GM21737 (cell line): Measurements from ENCODE around the gene WASHC4.
"Not testable (repeated sequence)": the region's sequence is repeated elsewhere in the genome, so short reads cannot be mapped to it uniquely, and the experiment has no call there.

Experiments
- ATAC-seq: cut with Tn5 transposase; IDR thresholded peaks from one replicate; pipeline ENCODE4 v1.9.1; 2021; ENCODE audit warnings: mild to moderate bottlenecking, moderate library complexity; ENCODE audit not compliant: unreplicated experiment

Gene WASHC4

GRCh38 chr12:105089817-105090216 is 17.7 kb upstream of the WASHC4 start:
- ATAC-seq: no peak

GRCh38 chr12:105090361-105090760 is 17.2 kb upstream of the WASHC4 start:
- no peak for ATAC-seq

GRCh38 chr12:105091476-105092206 is 15.9 kb upstream of the WASHC4 start:
- no peak for ATAC-seq

- ATAC-seq: no peak
These were observed 15.2 kb upstream of the WASHC4 start for GRCh38 chr12:105092336-105092735.

DNA sequence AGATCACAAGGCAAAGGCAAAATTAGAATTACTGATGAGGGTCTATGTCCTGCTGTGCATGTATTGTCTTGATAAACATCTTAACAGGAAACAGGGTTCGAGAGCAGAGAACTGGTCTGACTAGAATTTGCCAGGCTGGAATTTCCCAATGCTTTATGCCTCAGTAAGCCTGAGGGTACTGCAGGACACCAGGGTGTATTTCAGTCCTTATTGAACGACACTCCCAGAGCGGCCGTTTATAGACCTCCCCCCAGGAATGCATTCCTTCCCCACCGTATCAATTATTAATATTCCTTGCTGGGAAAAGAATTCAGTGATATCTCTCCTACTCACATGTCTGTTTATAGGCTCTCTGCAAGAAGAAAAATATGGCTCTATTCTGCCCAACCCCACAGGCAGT is 12.2 kb upstream of the WASHC4 start:
- not testable (repeated sequence) for ATAC-seq

DNA sequence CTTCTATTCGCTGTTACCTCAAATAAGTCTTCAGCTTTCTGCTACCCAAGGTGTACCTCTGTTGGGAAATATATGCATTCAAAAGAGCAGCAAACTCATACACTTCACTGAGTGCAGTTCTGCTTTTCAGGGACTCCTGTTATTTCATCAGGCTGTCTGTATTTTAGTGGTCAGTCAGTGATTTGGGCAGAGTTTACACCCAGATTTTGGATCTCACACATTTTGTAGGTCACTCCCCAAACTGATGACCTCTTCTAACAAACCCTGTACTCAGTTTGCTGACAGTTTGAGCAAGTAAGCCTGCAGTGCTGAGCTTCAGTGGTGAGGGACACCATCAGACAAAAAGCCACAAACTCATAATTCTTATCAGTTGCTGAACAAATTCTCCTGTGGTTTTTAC is 8.2 kb upstream of the WASHC4 start:
- no peak for ATAC-seq

DNA sequence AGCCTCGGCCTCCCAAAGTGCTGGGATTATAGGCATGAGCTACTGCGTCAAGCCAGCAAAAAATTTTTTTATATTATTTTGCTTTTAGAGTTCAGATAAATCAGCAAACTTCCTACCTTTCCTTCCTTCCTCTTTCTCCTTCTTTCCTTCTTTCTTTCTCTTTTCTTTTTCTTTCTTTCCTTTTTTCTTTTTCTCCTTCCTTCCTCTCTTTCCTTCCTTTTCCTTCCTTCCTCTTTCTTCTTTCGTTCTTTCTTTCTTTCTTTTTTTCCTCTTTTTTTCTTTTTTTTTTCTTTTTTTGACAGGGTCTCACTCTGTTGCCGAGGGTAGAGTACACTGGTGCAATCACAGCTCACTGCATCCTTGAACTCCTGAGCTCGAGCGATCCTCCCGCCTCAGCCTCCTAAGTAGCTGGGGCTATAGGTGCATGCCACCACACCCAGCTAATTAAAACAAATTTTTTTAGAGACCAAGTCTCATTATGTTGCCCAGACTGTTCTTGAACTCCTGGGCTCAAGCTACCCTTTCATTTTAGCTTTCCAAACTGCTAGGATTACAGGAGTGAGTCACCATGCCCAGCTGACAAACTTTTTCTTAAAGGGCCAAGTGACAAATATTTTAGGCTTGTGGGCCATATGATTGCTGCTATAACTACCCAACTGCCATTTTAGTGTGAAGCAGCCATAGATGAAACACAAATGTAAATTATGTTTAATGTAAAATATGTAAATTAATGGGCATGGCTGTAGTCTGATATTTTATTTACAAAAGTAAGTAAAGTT is 7.1 kb upstream of the WASHC4 start:
- no peak for ATAC-seq

DNA sequence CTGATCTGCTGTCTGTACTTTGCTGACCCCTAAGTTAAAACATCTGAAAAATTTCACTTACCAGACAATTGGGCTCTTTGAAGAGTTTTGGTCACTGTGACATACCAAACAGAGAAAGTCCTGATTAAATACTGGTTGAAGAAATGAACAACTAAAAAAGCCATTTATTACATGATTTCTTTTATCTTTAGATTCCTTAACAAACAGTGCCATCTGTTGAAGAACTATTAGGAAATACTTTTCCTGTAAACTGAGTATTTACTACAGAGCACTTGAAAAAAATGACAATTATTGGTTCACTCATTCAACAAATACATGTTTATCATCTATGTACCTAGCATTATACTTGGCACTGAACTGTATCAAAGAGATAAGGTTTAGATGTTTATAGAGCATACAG is 6.5 kb upstream of the WASHC4 start:
- no peak for ATAC-seq

DNA sequence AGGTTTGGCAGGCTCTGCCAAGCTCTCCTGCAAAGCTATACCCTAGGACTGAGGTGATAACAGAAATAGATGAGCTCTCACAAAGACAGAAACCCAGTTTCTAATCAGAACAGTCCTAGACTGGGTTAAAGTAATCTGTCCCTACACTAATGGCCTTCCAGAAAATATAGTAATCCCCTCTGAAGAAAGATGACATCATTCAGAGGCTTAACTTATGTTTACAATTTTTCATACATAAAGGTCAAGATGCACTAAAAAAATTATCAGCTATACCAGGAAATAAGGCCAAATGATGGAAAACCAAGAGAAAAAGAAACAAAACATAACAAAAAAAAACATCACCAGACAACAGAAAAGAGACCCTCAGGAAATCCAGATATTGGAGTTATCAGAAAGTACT is 4.9 kb upstream of the WASHC4 start:
- no peak for ATAC-seq

- no peak for ATAC-seq
These were observed 2.8 kb upstream of the WASHC4 start for GRCh38 chr12:105104762-105105161.

DNA sequence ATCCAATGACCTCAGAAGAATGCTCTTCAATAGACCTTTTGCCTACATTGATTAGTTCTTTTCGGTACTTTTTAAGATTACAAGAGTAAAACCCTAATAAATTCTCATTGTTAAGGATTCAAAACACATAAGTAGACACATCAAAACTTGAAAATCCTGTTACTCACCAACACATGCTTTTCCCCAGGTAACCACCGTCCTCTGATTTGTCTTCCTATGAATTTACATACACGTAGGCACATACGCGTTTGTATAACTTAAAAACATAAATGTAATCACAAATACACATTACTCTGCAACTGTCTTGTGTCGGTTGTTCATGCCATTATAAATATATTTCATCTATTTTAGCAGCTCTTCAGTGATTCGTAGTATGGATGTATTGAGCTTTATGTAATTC is 910 bp upstream of the WASHC4 start:
- ATAC-seq: no peak

- ATAC-seq: peak; percentile 9
These were observed 399 bp upstream of the WASHC4 start for GRCh38 chr12:105107171-105107493.

GRCh38 chr12:105109465-105110212 is 2.1 kb downstream of the WASHC4 start:
- ATAC-seq: peak; percentile 29

DNA sequence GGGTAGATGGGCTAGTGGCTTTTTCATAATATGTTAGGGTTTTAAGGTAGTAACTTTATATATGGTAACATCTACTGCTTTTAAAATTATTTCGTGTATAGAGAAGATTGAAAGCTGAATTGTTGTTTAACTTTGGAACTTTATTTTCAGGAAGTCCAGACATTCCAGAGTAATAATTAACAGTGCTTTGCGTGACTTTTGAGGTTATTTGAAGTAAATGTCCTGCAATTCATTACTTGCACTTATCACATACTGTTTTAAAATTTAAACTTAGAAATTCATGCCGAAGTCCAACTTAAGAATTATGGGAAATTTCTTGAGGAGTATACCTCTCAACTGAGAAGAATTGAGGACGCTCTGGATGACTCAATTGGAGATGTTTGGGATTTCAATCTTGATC is 3.3 kb downstream of the WASHC4 start:
- no peak for ATAC-seq

GRCh38 chr12:105113094-105113493 is 5.6 kb downstream of the WASHC4 start:
- ATAC-seq: no peak

DNA sequence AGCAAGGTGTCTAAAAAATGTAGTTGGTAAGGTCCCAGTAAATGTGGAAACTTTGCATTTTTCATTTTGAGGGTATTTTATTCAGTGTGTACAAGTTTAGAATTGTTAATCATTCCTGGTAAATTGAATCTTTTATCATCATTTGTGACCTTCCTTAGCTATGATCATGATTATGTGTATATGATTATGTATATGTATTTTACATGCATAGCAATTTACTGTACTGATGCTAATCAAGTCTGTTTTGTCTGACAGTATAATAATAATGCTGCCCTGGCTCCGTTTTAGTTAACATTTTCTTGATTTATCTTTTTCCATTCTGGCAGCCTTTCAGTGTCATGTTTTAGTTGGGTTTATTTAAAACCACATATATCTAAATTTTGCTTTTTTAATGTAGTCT is 9.4 kb downstream of the WASHC4 start:
- no peak for ATAC-seq

- no peak for ATAC-seq
These were observed 13.0 kb downstream of the WASHC4 start for GRCh38 chr12:105120551-105120950.

GRCh38 chr12:105138248-105138647 is 30.7 kb downstream of the WASHC4 start:
- ATAC-seq: no peak

DNA sequence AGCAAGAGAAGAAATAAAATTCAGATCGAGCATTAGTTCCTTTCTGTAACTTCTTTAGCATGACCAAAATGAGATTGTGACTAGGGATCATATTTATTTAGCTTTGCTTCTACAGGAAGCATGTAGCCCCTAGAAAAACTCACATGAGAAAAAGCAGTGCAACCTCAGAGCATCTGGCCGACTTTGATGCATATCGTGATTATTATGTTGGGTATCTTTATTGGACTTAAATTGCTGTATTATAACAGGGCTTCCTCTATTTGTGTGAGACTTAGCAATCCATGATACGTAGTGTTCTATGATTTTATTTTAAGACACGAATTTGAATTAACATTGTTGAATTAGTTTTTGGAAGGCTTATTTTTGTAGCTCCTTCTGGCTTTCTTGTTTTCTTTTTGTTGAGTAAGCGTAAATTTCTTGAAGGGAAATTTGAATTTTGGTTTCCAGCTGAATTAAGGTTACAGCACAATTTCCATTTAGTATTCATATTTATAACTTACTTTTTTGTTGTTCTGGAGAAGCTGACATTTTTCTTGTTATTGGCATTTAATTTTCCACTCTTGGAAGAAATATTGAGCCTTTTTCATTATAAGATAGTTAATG is 33.9 kb downstream of the WASHC4 start:
- no peak for ATAC-seq

DNA sequence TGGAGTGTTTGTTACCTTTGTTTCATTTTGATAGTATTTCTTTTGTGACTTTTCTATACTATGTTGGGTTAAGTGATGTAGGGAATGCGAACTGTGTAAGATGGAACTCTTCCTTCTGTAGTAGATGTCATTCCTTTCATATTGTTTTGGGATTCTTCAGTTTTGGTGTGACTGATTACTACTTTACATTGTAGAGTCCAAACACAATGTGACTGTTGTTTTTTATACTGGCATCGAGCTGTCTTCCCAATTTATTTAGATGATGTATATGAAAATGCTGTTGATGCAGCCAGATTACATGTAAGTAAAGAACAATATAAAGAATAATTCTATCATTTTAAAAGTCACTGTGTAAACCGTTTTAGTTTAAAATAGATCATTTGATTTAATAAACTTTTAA is 34.7 kb downstream of the WASHC4 start:
- no peak for ATAC-seq

DNA sequence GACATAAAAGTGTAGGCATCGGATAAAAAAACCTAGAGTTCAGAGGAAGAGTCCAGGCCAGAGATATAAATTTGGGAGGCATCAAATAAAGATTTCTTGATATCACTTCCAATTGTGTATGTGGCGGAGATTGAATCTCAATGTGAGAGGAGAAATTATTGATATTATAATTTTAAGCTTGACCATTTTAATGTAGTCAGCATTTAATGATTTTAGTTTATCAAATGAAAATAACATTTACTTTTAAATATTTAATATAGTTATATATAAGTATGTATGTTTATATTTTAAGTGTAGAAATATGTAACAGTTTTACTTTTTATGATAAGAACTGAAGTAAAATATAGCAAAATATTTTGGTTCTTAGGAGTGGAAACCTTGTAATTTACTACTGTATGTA is 48.7 kb downstream of the WASHC4 start:
- no peak for ATAC-seq

DNA sequence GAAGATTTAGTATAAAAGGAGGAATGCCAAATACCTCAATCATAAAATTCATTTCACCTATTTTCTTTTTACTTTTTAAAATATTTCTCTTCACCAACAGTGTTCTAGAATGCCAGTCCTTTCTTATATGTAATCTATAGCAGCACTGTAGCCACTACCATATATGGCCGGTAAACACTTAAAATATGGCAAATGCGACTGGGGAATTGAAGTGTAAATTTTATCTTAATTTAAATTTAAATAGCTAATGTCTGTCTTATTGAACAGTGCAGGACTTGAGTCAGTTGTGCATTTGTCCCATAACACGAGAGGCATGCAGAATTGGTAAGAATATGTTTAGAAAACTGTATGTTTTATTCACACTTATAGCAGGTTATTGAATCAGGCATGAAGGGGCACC is 50.1 kb downstream of the WASHC4 start:
- no peak for ATAC-seq
